CD8-positive, alpha-beta memory T cell (primary cell): ENCODE data around the gene ETAA1. TPM values are rescaled to one million over a fixed set of nuclear protein-coding genes. Genes with fewer than 3 reads are reported as not detected.

ENCODE experiments used
- CTCF ChIA-PET: fragments of 350-600 bp; sonication (Branson Sonifier 250); formaldehyde crosslinking; loops from one replicate; lab custom pipeline; 2021; ENCODE audit warnings: antibody characterized with exemption; lab: Charles Lee
- POLR2A ChIA-PET: fragments of 350-600 bp; sonication (Branson Sonifier 250); formaldehyde crosslinking; loops from one replicate; lab custom pipeline; 2021; ENCODE audit warnings: antibody characterized with exemption; lab: Charles Lee
- DNase-seq, 5 donors: peaks; one replicate each; pipeline versions ENCODE4 v3.0.0 to v3.0.0-alpha.2; 2020 to 2022; ENCODE audit warnings: mixed read lengths in 1 of 5
- H3K27ac ChIP-seq: one replicate; pipeline ENCODE4 v1.7.0; 2013; ENCODE audit warnings: low read depth, mild to moderate bottlenecking, low read length, moderate library complexity
- H3K27me3 ChIP-seq: 2 replicates; pipeline ENCODE4 v1.7.0; 2013; ENCODE audit warnings: low read length, mild to moderate bottlenecking; ENCODE audit not compliant: insufficient read depth, poor library complexity, severe bottlenecking
- H3K36me3 ChIP-seq: 2 replicates; pipeline ENCODE4 v1.7.0; 2013; ENCODE audit warnings: mild to moderate bottlenecking, low read length, moderate library complexity; ENCODE audit not compliant: insufficient read depth
- H3K4me1 ChIP-seq: 2 replicates; pipeline ENCODE4 v1.7.0; 2013; ENCODE audit warnings: mild to moderate bottlenecking, low read length, moderate library complexity; ENCODE audit not compliant: insufficient read depth
- H3K4me3 ChIP-seq: 2 replicates; pipeline ENCODE4 v1.7.0; 2013; ENCODE audit warnings: mild to moderate bottlenecking, low read length
- H3K9me3 ChIP-seq: 2 replicates; pipeline ENCODE4 v1.7.0; 2013; ENCODE audit warnings: mild to moderate bottlenecking, low read length
- H3K27ac Mint-ChIP-seq, 8 donors: one replicate each; pipeline ENCODE4 v1.8.0; 2020 to 2021; ENCODE audit warnings: mixed read lengths in 8 of 8, mild to moderate bottlenecking in 6 of 8, inconsistent platforms in 3 of 8, moderate library complexity in 3 of 8
- H3K27me3 Mint-ChIP-seq, 2 donors: one replicate each; pipeline ENCODE4 v1.8.0; 2020 to 2021; ENCODE audit warnings: mixed read lengths in 2 of 2, mild to moderate bottlenecking in 1 of 2, moderate library complexity in 1 of 2
- H3K36me3 Mint-ChIP-seq, 3 donors: one replicate each; pipeline ENCODE4 v1.8.0; 2020 to 2021; ENCODE audit warnings: mixed read lengths in 3 of 3, inconsistent platforms in 1 of 3, mild to moderate bottlenecking in 1 of 3
- H3K4me1 Mint-ChIP-seq, 3 donors: one replicate each; pipeline ENCODE4 v1.8.0; 2020 to 2021; ENCODE audit warnings: mixed read lengths in 3 of 3, inconsistent platforms in 1 of 3, mild to moderate bottlenecking in 1 of 3
- H3K4me3 Mint-ChIP-seq, 7 donors: one replicate each; pipeline ENCODE4 v1.8.0; 2020 to 2021; ENCODE audit warnings: mixed read lengths in 7 of 7, mild to moderate bottlenecking in 6 of 7, moderate library complexity in 4 of 7, inconsistent platforms in 2 of 7
- H3K9me3 Mint-ChIP-seq, 5 donors: one replicate each; pipeline ENCODE4 v1.8.0; 2020 to 2022; ENCODE audit warnings: mixed read lengths in 5 of 5, mild to moderate bottlenecking in 3 of 5, moderate library complexity in 2 of 5, inconsistent platforms in 1 of 5
- polyA plus RNA-seq: library from polyadenylated mRNA; unstranded; fragments of 300-500 nt; fragmentation: Illumina TruSeq; gene quantifications from one replicate; pipeline ENCODE4 v1.2.3, GENCODE V29; 2021
- total RNA-seq, 2 experiments: library from RNA; stranded (reverse); gene quantifications; one replicate each; pipeline ENCODE4 v1.2.3, GENCODE V29; 2021

ETAA1 gene
- total and polyA plus RNA-seq, 3 experiments from 2014 or later: 5.5 to 11.4 (median 10.8) TPM

GRCh38 chr2:67445652-67446268 is 48.6 kb downstream of the ETAA1 start:
- H3K27me3 Mint-ChIP-seq: peaks cover 1 to 15% of the 10 kb centered on the region in 2 donors
- no peak overlapping the region for H3K4me3 ChIP-seq
- no peaks in the 10 kb centered on the region for H3K9me3 ChIP-seq
- ChIA-PET POLR2A (no interaction called here), CTCF (no interaction called here)
- H3K27ac ChIP-seq: no peak overlapping the region
- peaks cover 0 to 2% (median 0%) of the 10 kb centered on the region in 5 donors for H3K9me3 Mint-ChIP-seq
- no peaks in the 10 kb centered on the region for H3K27me3 ChIP-seq
- H3K36me3 Mint-ChIP-seq: no peaks in the 10 kb centered on the region
- H3K36me3 ChIP-seq: no peaks in the 10 kb centered on the region
- no peaks in the 10 kb centered on the region for H3K4me1 Mint-ChIP-seq
- H3K4me3 Mint-ChIP-seq: no peak overlapping the region
- DNase-seq: no peak
- H3K27ac Mint-ChIP-seq: no peak overlapping the region
- no peaks in the 10 kb centered on the region for H3K4me1 ChIP-seq

- no peaks in the 10 kb centered on the region for H3K4me1 Mint-ChIP-seq
- POLR2A ChIA-PET: no interaction called here
- Histone ChIP-seq H3K4me3 (no peak overlapping the region), H3K36me3 (no peaks in the 10 kb centered on the region), H3K9me3 (no peaks in the 10 kb centered on the region), H3K27me3 (no peaks in the 10 kb centered on the region), H3K4me1 (no peaks in the 10 kb centered on the region), H3K27ac (no peak overlapping the region)
- H3K4me3 Mint-ChIP-seq: no peak overlapping the region
- CTCF ChIA-PET: no interaction called here
- no peaks in the 10 kb centered on the region for H3K36me3 Mint-ChIP-seq
- peaks cover 1 to 15% of the 10 kb centered on the region in 2 donors for H3K27me3 Mint-ChIP-seq
- DNase-seq: no peak
- no peak overlapping the region for H3K27ac Mint-ChIP-seq
- H3K9me3 Mint-ChIP-seq: peaks cover 0 to under 1% (median 0%) of the 10 kb centered on the region in 5 donors
Observed at GRCh38 chr2:67446491-67446911, 49.4 kb downstream of the ETAA1 start.

- POLR2A ChIA-PET: no interaction called here
- no peaks in the 10 kb centered on the region for H3K36me3 ChIP-seq
- DNase-seq: no peak
- Mint-ChIP-seq H3K4me1 (no peaks in the 10 kb centered on the region), H3K27ac (no peak overlapping the region), H3K36me3 (no peaks in the 10 kb centered on the region), H3K4me3 (no peak overlapping the region), H3K27me3 (peaks cover 1 to 22% of the 10 kb centered on the region in 2 donors), H3K9me3 (peaks cover 0 to 2% (median 0%) of the 10 kb centered on the region in 5 donors)
- H3K27me3 ChIP-seq: no peaks in the 10 kb centered on the region
- H3K9me3 ChIP-seq: no peaks in the 10 kb centered on the region
- no peaks in the 10 kb centered on the region for H3K4me1 ChIP-seq
- H3K27ac ChIP-seq: no peak overlapping the region
- no peak overlapping the region for H3K4me3 ChIP-seq
- CTCF ChIA-PET: no interaction called here
Observed at GRCh38 chr2:67448648-67449047, 51.5 kb downstream of the ETAA1 start.

GRCh38 chr2:67451086-67451832 is 54.1 kb downstream of the ETAA1 start:
- Mint-ChIP-seq H3K4me1 (no peaks in the 10 kb centered on the region), H3K36me3 (no peaks in the 10 kb centered on the region), H3K27ac (no peak overlapping the region), H3K27me3 (peaks cover 1 to 19% of the 10 kb centered on the region in 2 donors), H3K9me3 (peaks cover 0 to 2% (median 0%) of the 10 kb centered on the region in 5 donors), H3K4me3 (no peak overlapping the region)
- CTCF ChIA-PET: no interaction called here
- POLR2A ChIA-PET: no interaction called here
- H3K9me3 ChIP-seq: no peaks in the 10 kb centered on the region
- H3K4me1 ChIP-seq: no peaks in the 10 kb centered on the region
- no peaks in the 10 kb centered on the region for H3K36me3 ChIP-seq
- DNase-seq: no peak
- H3K27me3 ChIP-seq: no peaks in the 10 kb centered on the region
- no peak overlapping the region for H3K4me3 ChIP-seq
- H3K27ac ChIP-seq: no peak overlapping the region

- ChIA-PET CTCF (no interaction called here), POLR2A (no interaction called here)
- Histone ChIP-seq H3K36me3 (no peaks in the 10 kb centered on the region), H3K4me1 (no peaks in the 10 kb centered on the region), H3K4me3 (no peak overlapping the region), H3K27ac (no peak overlapping the region), H3K9me3 (no peaks in the 10 kb centered on the region), H3K27me3 (no peaks in the 10 kb centered on the region)
- Mint-ChIP-seq H3K36me3 (no peaks in the 10 kb centered on the region), H3K27me3 (peaks cover 1 to 19% of the 10 kb centered on the region in 2 donors), H3K9me3 (peaks cover 0 to 2% (median 0%) of the 10 kb centered on the region in 5 donors), H3K27ac (no peak overlapping the region), H3K4me3 (no peak overlapping the region), H3K4me1 (no peaks in the 10 kb centered on the region)
- no peak for DNase-seq
Observed at GRCh38 chr2:67453310-67453709, 56.2 kb downstream of the ETAA1 start.

GRCh38 chr2:67455219-67456142 is 58.3 kb downstream of the ETAA1 start:
- ChIA-PET CTCF (no interaction called here), POLR2A (no interaction called here)
- Mint-ChIP-seq H3K27me3 (peaks cover 0 to 12% of the 10 kb centered on the region in 2 donors), H3K27ac (no peak overlapping the region), H3K9me3 (peaks cover 0 to 2% (median 0%) of the 10 kb centered on the region in 5 donors), H3K4me1 (no peaks in the 10 kb centered on the region), H3K36me3 (no peaks in the 10 kb centered on the region), H3K4me3 (no peak overlapping the region)
- Histone ChIP-seq H3K36me3 (no peaks in the 10 kb centered on the region), H3K4me3 (no peak overlapping the region), H3K27me3 (no peaks in the 10 kb centered on the region), H3K4me1 (no peaks in the 10 kb centered on the region), H3K9me3 (no peaks in the 10 kb centered on the region), H3K27ac (no peak overlapping the region)
- no peak for DNase-seq

GRCh38 chr2:67456428-67456827 is 59.3 kb downstream of the ETAA1 start:
- Histone ChIP-seq H3K4me3 (no peak overlapping the region), H3K4me1 (no peaks in the 10 kb centered on the region), H3K27me3 (no peaks in the 10 kb centered on the region), H3K27ac (no peak overlapping the region), H3K9me3 (no peaks in the 10 kb centered on the region), H3K36me3 (no peaks in the 10 kb centered on the region)
- no peak for DNase-seq
- Mint-ChIP-seq H3K36me3 (no peaks in the 10 kb centered on the region), H3K4me3 (no peak overlapping the region), H3K4me1 (no peaks in the 10 kb centered on the region), H3K9me3 (peaks cover 0 to 2% (median 0%) of the 10 kb centered on the region in 5 donors), H3K27me3 (peaks cover 0 to 8% of the 10 kb centered on the region in 2 donors), H3K27ac (no peak overlapping the region)
- ChIA-PET CTCF (no interaction called here), POLR2A (no interaction called here)

GRCh38 chr2:67457699-67458098 is 60.6 kb downstream of the ETAA1 start:
- H3K27me3 Mint-ChIP-seq: peaks cover 0 to 3% of the 10 kb centered on the region in 2 donors
- H3K36me3 Mint-ChIP-seq: no peaks in the 10 kb centered on the region
- ChIA-PET CTCF (no interaction called here), POLR2A (no interaction called here)
- no peaks in the 10 kb centered on the region for H3K4me1 ChIP-seq
- no peaks in the 10 kb centered on the region for H3K36me3 ChIP-seq
- no peak overlapping the region for H3K27ac Mint-ChIP-seq
- H3K4me3 Mint-ChIP-seq: no peak overlapping the region
- no peak overlapping the region for H3K27ac ChIP-seq
- no peaks in the 10 kb centered on the region for H3K27me3 ChIP-seq
- no peak for DNase-seq
- H3K9me3 Mint-ChIP-seq: no peaks in the 10 kb centered on the region
- no peak overlapping the region for H3K4me3 ChIP-seq
- no peaks in the 10 kb centered on the region for H3K4me1 Mint-ChIP-seq
- H3K9me3 ChIP-seq: no peaks in the 10 kb centered on the region
